Breast epithelium (tissue), 4 donors: ENCODE measurements around the gene YOD1. TPM values are rescaled to one million over a fixed set of nuclear protein-coding genes. Genes with fewer than 3 reads are reported as not detected.
A peak's percentile ranks its signal among the peaks of the same experiment; 100 is the strongest.

Source experiments
- DNase-seq, 2 donors: peaks; one replicate each; pipeline ENCODE4 v3.0.0-alpha.2; 2019; ENCODE audit warnings: low spot score in 2 of 2
- H3K27ac ChIP-seq, 2 donors: fragments of 200-600 bp; sonication (generic) in 1 of 2; one replicate each; pipeline ENCODE4 v1.5.1; 2016 to 2019; ENCODE audit warnings: mild to moderate bottlenecking in 1 of 2
- H3K27me3 ChIP-seq, 2 donors: fragments of 200-600 bp; sonication (generic) in 1 of 2; one replicate each; pipeline versions ENCODE4 v1.5.1 to v1.6.0; 2017 to 2019; ENCODE audit warnings: control low read depth in 1 of 2, mild to moderate bottlenecking in 1 of 2
- H3K36me3 ChIP-seq: fragments of 200-600 bp; one replicate; pipeline ENCODE4 v1.5.1; 2019
- H3K4me1 ChIP-seq, 2 donors: fragments of 200-600 bp; sonication (generic); one replicate each; pipeline ENCODE4 v1.5.1; 2016 to 2019; ENCODE audit warnings: control low read depth in 1 of 2
- H3K4me3 ChIP-seq, 3 donors: fragments of 200-600 bp; sonication (generic); 1 replicate in 2 of 3; 2 replicates in 1 of 3; pipeline ENCODE4 v1.5.1; 2016 to 2019; ENCODE audit warnings: mild to moderate bottlenecking in 3 of 3, moderate library complexity in 2 of 3
- H3K9me3 ChIP-seq, 2 donors: fragments of 200-600 bp; sonication (generic) in 1 of 2; one replicate each; pipeline ENCODE4 v1.5.1; 2016 to 2019; ENCODE audit warnings: control low read depth in 1 of 2
- POLR2A ChIP-seq: fragments of 450-650 bp; IDR thresholded peaks from one replicate; pipeline ENCODE4 v1.6.1; 2016; ENCODE audit warnings: antibody characterized with exemption, mild to moderate bottlenecking, moderate library complexity
- POLR2AphosphoS5 ChIP-seq, 3 donors: sonication (generic); formaldehyde crosslinking; IDR thresholded peaks; one replicate each; pipeline ENCODE4 v1.6.1; 2017; ENCODE audit warnings: antibody characterized with exemption in 3 of 3
- intact Hi-C: fragments of 100-400 bp; cut with DNase I; formaldehyde crosslinking; loops from one replicate; pipeline ENCODE4 v1.15.1; 2023; ENCODE audit warnings: low total_unique reads
- total RNA-seq, 3 donors: library from RNA; depleted of rRNA; stranded (reverse); fragments of >200 nt; gene quantifications; one replicate each; pipeline ENCODE4 v1.1.0, GENCODE V29; 2016
- TF ChIP-seq, protein P1 (sequence below), 3 donors: fragments of 450-650 bp; IDR thresholded peaks; one replicate each; pipeline ENCODE4 v1.5.1; 2016 to 2017; ENCODE audit warnings: antibody characterized with exemption in 3 of 3, mild to moderate bottlenecking in 3 of 3, moderate library complexity in 3 of 3

YOD1 gene
- total RNA-seq, 3 donors from 2014 or later: 6.9 to 13.3 (median 9.2) TPM

DNA sequence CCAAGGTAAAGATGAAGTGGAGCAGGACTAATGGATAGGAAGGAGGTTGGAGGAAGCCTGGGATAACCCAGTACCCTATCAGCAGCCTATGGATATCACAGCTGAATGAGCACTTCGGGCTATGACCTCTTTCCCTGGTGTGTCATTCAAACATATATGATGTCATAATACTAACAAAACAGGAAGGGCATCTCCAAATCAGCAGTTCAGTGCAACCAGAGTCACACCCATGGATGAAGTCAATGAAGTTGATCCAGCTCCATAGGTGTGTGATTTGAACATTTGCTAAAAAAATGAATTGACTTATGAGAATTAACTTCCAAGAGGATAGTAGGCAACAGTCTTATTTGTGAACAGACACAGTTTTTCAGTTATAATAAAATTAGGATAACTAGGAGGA lies 16.8 kb downstream of the YOD1 start:
- no peak for DNase-seq
- H3K27ac ChIP-seq: peak overlapping the region; percentile 81 to 93
- no peak overlapping the region for H3K4me3 ChIP-seq
- H3K27me3 ChIP-seq: no peaks in the 10 kb centered on the region
- H3K4me1 ChIP-seq: no peaks in the 10 kb centered on the region
- intact Hi-C loops: loop anchor here (5.0 kb wide), 1 partner anchor 603 kb away; no protein-coding TSS in a partner anchor
- H3K9me3 ChIP-seq: no peaks in the 10 kb centered on the region
- no peaks in the 10 kb centered on the region for H3K36me3 ChIP-seq
- no peak for TF ChIP-seq POLR2AphosphoS5 (IDR thresholded peaks at IDR 0.05)
- TF ChIP-seq, protein P1, sequence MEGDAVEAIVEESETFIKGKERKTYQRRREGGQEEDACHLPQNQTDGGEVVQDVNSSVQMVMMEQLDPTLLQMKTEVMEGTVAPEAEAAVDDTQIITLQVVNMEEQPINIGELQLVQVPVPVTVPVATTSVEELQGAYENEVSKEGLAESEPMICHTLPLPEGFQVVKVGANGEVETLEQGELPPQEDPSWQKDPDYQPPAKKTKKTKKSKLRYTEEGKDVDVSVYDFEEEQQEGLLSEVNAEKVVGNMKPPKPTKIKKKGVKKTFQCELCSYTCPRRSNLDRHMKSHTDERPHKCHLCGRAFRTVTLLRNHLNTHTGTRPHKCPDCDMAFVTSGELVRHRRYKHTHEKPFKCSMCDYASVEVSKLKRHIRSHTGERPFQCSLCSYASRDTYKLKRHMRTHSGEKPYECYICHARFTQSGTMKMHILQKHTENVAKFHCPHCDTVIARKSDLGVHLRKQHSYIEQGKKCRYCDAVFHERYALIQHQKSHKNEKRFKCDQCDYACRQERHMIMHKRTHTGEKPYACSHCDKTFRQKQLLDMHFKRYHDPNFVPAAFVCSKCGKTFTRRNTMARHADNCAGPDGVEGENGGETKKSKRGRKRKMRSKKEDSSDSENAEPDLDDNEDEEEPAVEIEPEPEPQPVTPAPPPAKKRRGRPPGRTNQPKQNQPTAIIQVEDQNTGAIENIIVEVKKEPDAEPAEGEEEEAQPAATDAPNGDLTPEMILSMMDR (IDR thresholded peaks at IDR 0.05): no peak
- TF ChIP-seq POLR2A: no peak

DNA sequence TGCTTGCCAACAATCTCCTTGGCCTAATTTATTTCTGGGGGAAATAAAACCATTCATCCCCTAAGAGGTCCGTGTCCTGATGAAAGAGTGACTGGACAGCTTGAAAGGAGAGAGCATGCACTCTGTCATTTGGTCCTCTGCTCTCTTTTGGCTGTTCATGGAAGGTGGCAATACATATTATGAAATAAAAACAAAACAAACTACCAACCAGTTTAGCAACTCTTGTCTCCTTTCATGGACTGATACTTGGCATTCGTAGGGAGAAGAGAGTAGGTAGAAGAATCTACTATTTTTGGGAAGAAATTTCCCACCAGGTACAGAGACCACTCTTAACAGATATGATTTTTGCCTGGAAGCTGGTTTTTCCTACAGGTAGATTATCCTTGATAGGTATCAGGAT lies 17.7 kb downstream of the YOD1 start:
- DNase-seq: no peak
- Histone ChIP-seq H3K4me1 (no peaks in the 10 kb centered on the region), H3K4me3 (peak overlapping the region in 1 of 3 donors; percentile 10), H3K9me3 (no peaks in the 10 kb centered on the region), H3K27ac (peak overlapping the region; percentile 81 to 93), H3K36me3 (no peaks in the 10 kb centered on the region), H3K27me3 (no peaks in the 10 kb centered on the region)
- TF ChIP-seq POLR2AphosphoS5 (IDR thresholded peaks at IDR 0.05): no peak
- TF ChIP-seq, protein P1 (IDR thresholded peaks at IDR 0.05): no peak
- no peak for TF ChIP-seq POLR2A
- intact Hi-C loops: loop anchor here (5.0 kb wide), 1 partner anchor 604 kb away; no protein-coding TSS in a partner anchor

DNA sequence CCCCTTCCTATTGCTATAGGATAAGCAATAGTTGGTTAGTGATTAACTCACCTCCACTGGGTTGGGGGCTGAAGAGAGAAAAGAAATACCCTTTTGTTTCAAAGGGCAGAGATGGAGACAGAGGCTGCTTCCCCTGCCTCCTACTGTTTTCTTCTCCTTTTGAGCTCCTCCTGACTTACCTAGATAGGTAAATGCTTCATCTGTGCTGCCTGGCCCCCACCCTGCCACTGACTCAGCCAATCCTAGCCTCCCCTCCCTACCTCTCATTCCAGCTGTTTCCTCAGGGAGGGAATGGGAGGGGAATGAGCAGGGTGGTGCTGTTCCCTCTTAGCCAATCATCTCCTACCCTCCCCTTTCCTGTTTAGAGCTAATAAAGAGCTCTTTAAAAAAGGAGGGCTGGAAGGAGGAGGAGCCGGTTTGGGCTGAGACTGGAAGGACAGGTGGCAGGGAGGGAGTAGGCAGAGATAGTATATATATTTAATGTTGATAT lies 18.4 kb downstream of the YOD1 start, which contains the start of gene C1orf116:
Gene C1orf116, minus strand, starts transcription at position 229 of the 490 bp plus-strand sequence. CDS start 5,158 bp downstream, outside the sequence.
- intact Hi-C loops: loop anchor here (5.0 kb wide), 1 partner anchor 605 kb away; no protein-coding TSS in a partner anchor
- no peaks in the 10 kb centered on the region for H3K27me3 ChIP-seq
- H3K27ac ChIP-seq: peak within 1 kb of the TSS; percentile 81 to 93
- no peaks in the 10 kb centered on the region for H3K9me3 ChIP-seq
- no peaks in the 10 kb centered on the region for H3K4me1 ChIP-seq
- TF ChIP-seq, protein P1 (IDR thresholded peaks at IDR 0.05): no peak
- TF ChIP-seq POLR2A (peak; percentile 31), POLR2AphosphoS5 (IDR thresholded peaks at IDR 0.05) (peak in 1 of 3 donors; percentile 76)
- H3K4me3 ChIP-seq: peak within 1 kb of the TSS in 2 of 3 donors; percentile 57
- peak in 1 of 2 donors; percentile 91 for DNase-seq
- no peaks in the 10 kb centered on the region for H3K36me3 ChIP-seq

DNA sequence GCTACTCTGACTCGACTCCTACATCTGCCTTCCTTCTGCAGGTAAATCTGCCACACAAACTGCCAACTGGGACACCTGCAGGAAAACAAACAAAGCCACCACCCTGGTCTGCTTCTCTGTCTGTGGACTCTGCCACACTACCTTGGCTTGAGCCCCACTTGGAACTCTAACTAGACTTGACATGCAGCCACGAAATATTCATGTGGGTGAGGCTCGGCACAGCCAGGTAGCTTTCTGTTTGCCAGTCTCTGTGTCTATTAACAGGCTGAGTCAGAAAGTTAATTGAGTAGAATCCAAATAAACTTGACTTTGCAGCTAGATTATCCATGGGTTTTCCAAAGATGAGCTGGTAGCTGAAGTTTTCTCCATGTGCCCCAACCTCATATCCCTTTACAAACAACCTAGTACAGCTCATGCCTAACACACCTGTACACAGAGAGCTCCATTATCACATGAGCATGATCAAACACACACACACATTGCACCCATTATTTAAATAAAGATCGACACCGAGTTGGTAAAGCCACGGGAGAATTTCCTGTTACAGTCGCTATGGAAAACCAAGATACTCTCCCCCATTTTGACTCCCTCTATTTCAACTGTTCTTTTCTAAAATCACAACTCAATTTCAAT lies 19.3 kb downstream of the YOD1 start:
- intact Hi-C loops: loop anchor here (2.0 to 5.0 kb wide), 2 partner anchors 45 to 606 kb away; no protein-coding TSS in a partner anchor
- no peaks in the 10 kb centered on the region for H3K36me3 ChIP-seq
- H3K9me3 ChIP-seq: no peaks in the 10 kb centered on the region
- peak overlapping the region in 2 of 3 donors; percentile 57 for H3K4me3 ChIP-seq
- no peak for TF ChIP-seq POLR2A
- TF ChIP-seq, protein P1 (IDR thresholded peaks at IDR 0.05): no peak
- no peak for TF ChIP-seq POLR2AphosphoS5 (IDR thresholded peaks at IDR 0.05)
- H3K27ac ChIP-seq: peak overlapping the region; percentile 81 to 93
- DNase-seq: peak in 1 of 2 donors; percentile 89
- H3K27me3 ChIP-seq: no peaks in the 10 kb centered on the region
- no peaks in the 10 kb centered on the region for H3K4me1 ChIP-seq

DNA sequence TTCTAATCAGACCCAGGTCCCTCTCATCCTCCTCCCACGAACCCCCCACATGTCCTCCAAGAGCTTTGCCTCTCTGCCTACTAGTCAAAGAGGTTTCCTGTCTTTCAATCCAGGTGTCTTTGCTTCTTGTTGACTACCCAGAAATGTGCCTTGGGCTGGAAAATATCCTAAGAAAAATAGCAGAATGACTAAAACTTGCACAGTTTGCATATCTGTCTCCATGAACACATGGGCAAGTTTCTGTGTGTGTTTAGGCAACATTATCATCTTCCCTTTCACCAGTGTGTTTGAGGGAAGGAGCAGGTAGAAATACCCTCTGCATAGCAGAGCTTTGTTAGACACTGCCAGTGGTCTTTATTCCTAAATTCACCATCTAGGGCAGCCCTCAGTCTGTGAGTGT lies 20.0 kb downstream of the YOD1 start:
- Histone ChIP-seq H3K4me1 (peaks cover 0 to 6% of the 10 kb centered on the region in 2 donors), H3K4me3 (peak overlapping the region in 2 of 3 donors; percentile 57), H3K36me3 (no peaks in the 10 kb centered on the region), H3K9me3 (no peaks in the 10 kb centered on the region), H3K27ac (peak overlapping the region; percentile 81 to 93), H3K27me3 (no peaks in the 10 kb centered on the region)
- intact Hi-C loops: loop anchor here (2.0 to 5.0 kb wide), 2 partner anchors 46 to 606 kb away; no protein-coding TSS in a partner anchor
- no peak for TF ChIP-seq POLR2A
- DNase-seq: no peak
